ENCODE data around the gene DTWD2. TPM values are rescaled to one million over a fixed set of nuclear protein-coding genes. Genes with fewer than 3 reads are reported as not detected.

Gene DTWD2
- total RNA-seq, 4 donors from 2014 or later, result 7.1 to 15.3 (median 11.2) TPM

GRCh38 chr5:118905196-118905595 is 83.2 kb downstream of the DTWD2 start:
- Histone ChIP-seq H3K36me3 (no peaks in the 10 kb centered on the region), H3K27ac (no peak overlapping the region), H3K27me3 (no peaks in the 10 kb centered on the region), H3K4me3 (no peak overlapping the region), H3K9me3 (no peaks in the 10 kb centered on the region), H3K4me1 (peaks cover 7% of the 10 kb centered on the region)
- 100% methylated on average over 1 of the region's 1 CpG for WGBS
- no peak for TF ChIP-seq CTCF (IDR thresholded peaks at IDR 0.05)
- no peak for TF ChIP-seq POLR2AphosphoS5 (IDR thresholded peaks at IDR 0.05)
- TF ChIP-seq EP300 (IDR thresholded peaks at IDR 0.05), result no peak
- no peak for TF ChIP-seq POLR2A (IDR thresholded peaks at IDR 0.05)
- no peak for DNase-seq (ENCODE audit: low spot score in 2 of 2)

- Histone ChIP-seq H3K9me3 (no peaks in the 10 kb centered on the region), H3K4me3 (no peak overlapping the region), H3K4me1 (peaks cover 7% of the 10 kb centered on the region), H3K36me3 (no peaks in the 10 kb centered on the region), H3K27ac (no peak overlapping the region), H3K27me3 (no peaks in the 10 kb centered on the region)
- no peak for TF ChIP-seq POLR2AphosphoS5 (IDR thresholded peaks at IDR 0.05)
- TF ChIP-seq CTCF (IDR thresholded peaks at IDR 0.05), result no peak
- no peak for TF ChIP-seq EP300 (IDR thresholded peaks at IDR 0.05)
- no peak for TF ChIP-seq POLR2A (IDR thresholded peaks at IDR 0.05)
- no peak for DNase-seq (ENCODE audit: low spot score in 2 of 2)
Measured at GRCh38 chr5:118902656-118903438, 85.5 kb downstream of the DTWD2 start.

GRCh38 chr5:118894709-118895108 is 93.6 kb downstream of the DTWD2 start:
- Histone ChIP-seq H3K27me3 (no peaks in the 10 kb centered on the region), H3K27ac (no peak overlapping the region), H3K9me3 (no peaks in the 10 kb centered on the region), H3K4me1 (no peaks in the 10 kb centered on the region), H3K4me3 (no peak overlapping the region), H3K36me3 (no peaks in the 10 kb centered on the region)
- WGBS, result 60% methylated on average over 1 of the region's 1 CpG
- no peak for DNase-seq (ENCODE audit: low spot score in 2 of 2)
- TF ChIP-seq EP300 (IDR thresholded peaks at IDR 0.05), result no peak
- no peak for TF ChIP-seq POLR2A (IDR thresholded peaks at IDR 0.05)
- no peak for TF ChIP-seq CTCF (IDR thresholded peaks at IDR 0.05)
- no peak for TF ChIP-seq POLR2AphosphoS5 (IDR thresholded peaks at IDR 0.05)

- 69% methylated on average over 2 of the region's 2 CpGs for WGBS
- H3K9me3 ChIP-seq, result no peaks in the 10 kb centered on the region
- no peak for DNase-seq (ENCODE audit: low spot score in 2 of 2)
- no peaks in the 10 kb centered on the region for H3K27me3 ChIP-seq
- TF ChIP-seq CTCF (IDR thresholded peaks at IDR 0.05), result no peak
- TF ChIP-seq POLR2AphosphoS5 (IDR thresholded peaks at IDR 0.05), result no peak
- no peak for TF ChIP-seq POLR2A (IDR thresholded peaks at IDR 0.05)
- TF ChIP-seq EP300 (IDR thresholded peaks at IDR 0.05), result no peak
- H3K4me1 ChIP-seq, result no peaks in the 10 kb centered on the region
- no peak overlapping the region for H3K4me3 ChIP-seq
- no peaks in the 10 kb centered on the region for H3K36me3 ChIP-seq
- no peak overlapping the region for H3K27ac ChIP-seq
Measured at GRCh38 chr5:118891252-118891651, 97.1 kb downstream of the DTWD2 start.

DNA sequence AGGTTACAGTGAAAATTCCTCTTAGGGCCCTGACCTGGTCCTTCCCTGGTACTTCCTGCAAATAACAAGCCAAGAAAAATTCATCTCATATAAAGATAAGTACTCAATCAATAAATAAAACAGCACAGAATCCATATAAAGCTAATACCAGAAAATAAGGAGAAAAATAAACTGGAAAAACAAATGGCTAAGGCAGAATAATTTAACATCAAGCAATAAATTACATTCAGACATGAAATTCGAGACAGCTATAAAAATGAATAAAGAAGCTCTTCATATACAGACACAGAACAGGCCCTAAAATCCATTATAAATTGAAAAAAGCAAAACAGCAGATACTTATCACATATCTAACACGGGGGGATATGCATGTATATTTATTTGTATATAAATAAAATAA is 99.2 kb downstream of the DTWD2 start:
- no peaks in the 10 kb centered on the region for H3K9me3 ChIP-seq
- TF ChIP-seq CTCF (IDR thresholded peaks at IDR 0.05), result no peak
- no peak for TF ChIP-seq POLR2AphosphoS5 (IDR thresholded peaks at IDR 0.05)
- H3K4me3 ChIP-seq, result no peak overlapping the region
- H3K4me1 ChIP-seq, result no peaks in the 10 kb centered on the region
- H3K36me3 ChIP-seq, result no peaks in the 10 kb centered on the region
- no peak for DNase-seq (ENCODE audit: low spot score in 2 of 2)
- WGBS, result 80% methylated on average over 2 of the region's 2 CpGs
- H3K27ac ChIP-seq, result no peak overlapping the region
- no peaks in the 10 kb centered on the region for H3K27me3 ChIP-seq
